Dermis microvascular lymphatic vessel endothelial cell (primary cell): ENCODE data around the gene MSLN. TPM values are rescaled to one million over a fixed set of nuclear protein-coding genes. Genes with fewer than 3 reads are reported as not detected.

Experiments
- DNase-seq, 2 donors: peaks; one replicate each; pipeline versions ENCODE4 v3.0.0 to v3.0.0-alpha.2; 2010; ENCODE audit warnings: low read depth in 2 of 2
- total RNA-seq: library from RNA; depleted of rRNA; stranded (reverse); fragments of >200 nt; gene quantifications from 2 replicates; pipeline ENCODE4 v1.2.1, GENCODE V29; 2014

Gene MSLN
- total RNA-seq, 1 donor from 2014 or later: 0.39 TPM

- DNase-seq: no peak
Measured at GRCh38 chr16:802914-803753, 42.6 kb downstream of the MSLN start.

- DNase-seq: no peak
Measured at GRCh38 chr16:803754-804080, 43.2 kb downstream of the MSLN start.

GRCh38 chr16:804193-805048, 43.9 kb downstream of the MSLN start:
- DNase-seq: no peak

GRCh38 chr16:805474-805873, 44.9 kb downstream of the MSLN start:
- no peak for DNase-seq

- DNase-seq: peak; percentile 81 to 94
Measured at GRCh38 chr16:807347-808084, 47.0 kb downstream of the MSLN start.

GRCh38 chr16:808085-808386, 47.5 kb downstream of the MSLN start:
- DNase-seq: no peak

- DNase-seq: peak in 1 of 2 donors; percentile 9
Measured at GRCh38 chr16:813204-813915, 52.8 kb downstream of the MSLN start.

GRCh38 chr16:813916-814412, 53.4 kb downstream of the MSLN start:
- DNase-seq: no peak

GRCh38 chr16:814974-815373, 54.4 kb downstream of the MSLN start:
- DNase-seq: no peak

GRCh38 chr16:815861-816260, 55.3 kb downstream of the MSLN start:
- DNase-seq: no peak

- no peak for DNase-seq
Measured at GRCh38 chr16:817001-817906, 56.7 kb downstream of the MSLN start.

GRCh38 chr16:818132-818531, 57.6 kb downstream of the MSLN start:
- DNase-seq: no peak

Other genes starting within 250 kb of the MSLN start
- 18.9 and 31.5 TPM in 2 replicates for gene CAPN15, start 233.0 kb upstream of the MSLN start, total RNA-seq
- gene PRR35, start 200.3 kb upstream of the MSLN start, total RNA-seq: not detected in 2 replicates
- gene NHLRC4, start 193.7 kb upstream of the MSLN start, total RNA-seq: 1.3 and 3.0 TPM in 2 replicates
- 12.3 and 28.8 TPM in 2 replicates for gene PIGQ, start 190.8 kb upstream of the MSLN start, total RNA-seq
- gene RAB40C, start 170.7 kb upstream of the MSLN start, total RNA-seq: 9.2 and 12.9 TPM in 2 replicates
- gene WFIKKN1, start 129.7 kb upstream of the MSLN start, total RNA-seq: under 0.01 and 0.13 TPM in 2 replicates
- gene METTL26, start 124.4 kb upstream of the MSLN start, total RNA-seq: 59.4 and 76.7 TPM in 2 replicates
- 9.8 and 10.1 TPM in 2 replicates for gene MCRIP2, start 118.9 kb upstream of the MSLN start, total RNA-seq
- gene WDR90, start 111.4 kb upstream of the MSLN start, total RNA-seq: 6.8 and 11.4 TPM in 2 replicates
- 23.5 and 33.8 TPM in 2 replicates for gene RHOT2, start 92.6 kb upstream of the MSLN start, total RNA-seq
- gene RHBDL1, start 85.1 kb upstream of the MSLN start, total RNA-seq: 0.13 and 0.25 TPM in 2 replicates
- 78.6 and 85.8 TPM in 2 replicates for gene STUB1, start 80.3 kb upstream of the MSLN start, total RNA-seq
- gene JMJD8, start 76.4 kb upstream of the MSLN start, total RNA-seq: 16.6 and 35.4 TPM in 2 replicates
- gene WDR24, start 70.3 kb upstream of the MSLN start, total RNA-seq: 1.9 and 3.9 TPM in 2 replicates
- gene FBXL16, start 54.9 kb upstream of the MSLN start, total RNA-seq: under 0.01 TPM in 2 replicates
- 41.2 and 45.5 TPM in 2 replicates for gene METRN, start 45.6 kb upstream of the MSLN start, total RNA-seq
- 16.7 and 20.2 TPM in 2 replicates for gene ANTKMT, start 39.6 kb upstream of the MSLN start, total RNA-seq
- gene CCDC78, start 34.3 kb upstream of the MSLN start, total RNA-seq: 0.26 and 0.76 TPM in 2 replicates
- 5.4 and 7.7 TPM in 2 replicates for gene HAGHL, start 33.6 kb upstream of the MSLN start, total RNA-seq
- 23.2 and 34.6 TPM in 2 replicates for gene CIAO3, start 19.7 kb upstream of the MSLN start, total RNA-seq
- gene RPUSD1, start 27.6 kb downstream of the MSLN start, total RNA-seq: 22.2 and 29.8 TPM in 2 replicates
- 8.0 and 9.9 TPM in 2 replicates for gene CHTF18, start 27.9 kb downstream of the MSLN start, total RNA-seq
- gene GNG13, start 40.0 kb downstream of the MSLN start, total RNA-seq: not detected in 2 replicates
- 3.6 and 8.5 TPM in 2 replicates for gene LMF1, start 210.2 kb downstream of the MSLN start, total RNA-seq
- 0.26 and 0.51 TPM in 2 replicates for gene SOX8, start 221.0 kb downstream of the MSLN start, total RNA-seq